SK-N-MC (cell line): ENCODE results near the gene MYO10.

ENCODE experiments used
- EZH2 ChIP-seq: fragments of 200-600 bp; sonication (generic); IDR thresholded peaks from one replicate; pipeline ENCODE4 v1.6.1; 2017; ENCODE audit warnings: antibody characterized with exemption
- FOXP2 ChIP-seq: optimal IDR thresholded peaks from 2 replicates; pipeline ENCODE3; 2011; ENCODE audit warnings: mild to moderate bottlenecking, moderate library complexity; ENCODE audit not compliant: insufficient read depth; ENCODE audit errors: extremely low read length, control extremely low read depth
- POLR2AphosphoS5 ChIP-seq: IDR thresholded peaks from 2 replicates; pipeline ENCODE4 v1.6.1; 2012; ENCODE audit warnings: mild to moderate bottlenecking, low read depth, low read length, borderline replicate concordance

DNA sequence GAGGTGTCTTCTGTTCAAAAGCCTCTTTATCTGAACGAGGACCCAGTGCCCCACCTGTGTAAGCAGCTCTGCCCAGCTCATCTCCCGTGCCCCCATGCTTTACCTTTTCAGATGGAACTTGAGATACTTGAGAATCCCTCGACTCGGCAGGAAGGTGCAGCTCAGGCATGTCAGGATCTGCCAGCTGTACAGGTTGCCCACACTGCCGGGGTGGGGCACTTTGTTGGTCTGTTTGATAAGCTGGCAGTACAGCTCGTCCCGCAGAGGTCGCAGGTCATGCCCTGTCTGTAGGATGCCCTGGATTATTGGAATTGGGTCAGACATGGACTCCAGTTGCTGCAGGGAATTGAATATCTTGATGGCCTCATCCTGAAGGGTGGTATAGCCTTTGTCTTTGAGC, 261.3 kb downstream of the MYO10 start:
- TF ChIP-seq POLR2AphosphoS5 (no peak), FOXP2 (no peak), EZH2 (no peak)
